ENCODE results near the gene TFRC.
"Not testable (repeated sequence)": the region's sequence is repeated elsewhere in the genome, so short reads cannot be mapped to it uniquely, and the experiment has no call there.

DNA sequence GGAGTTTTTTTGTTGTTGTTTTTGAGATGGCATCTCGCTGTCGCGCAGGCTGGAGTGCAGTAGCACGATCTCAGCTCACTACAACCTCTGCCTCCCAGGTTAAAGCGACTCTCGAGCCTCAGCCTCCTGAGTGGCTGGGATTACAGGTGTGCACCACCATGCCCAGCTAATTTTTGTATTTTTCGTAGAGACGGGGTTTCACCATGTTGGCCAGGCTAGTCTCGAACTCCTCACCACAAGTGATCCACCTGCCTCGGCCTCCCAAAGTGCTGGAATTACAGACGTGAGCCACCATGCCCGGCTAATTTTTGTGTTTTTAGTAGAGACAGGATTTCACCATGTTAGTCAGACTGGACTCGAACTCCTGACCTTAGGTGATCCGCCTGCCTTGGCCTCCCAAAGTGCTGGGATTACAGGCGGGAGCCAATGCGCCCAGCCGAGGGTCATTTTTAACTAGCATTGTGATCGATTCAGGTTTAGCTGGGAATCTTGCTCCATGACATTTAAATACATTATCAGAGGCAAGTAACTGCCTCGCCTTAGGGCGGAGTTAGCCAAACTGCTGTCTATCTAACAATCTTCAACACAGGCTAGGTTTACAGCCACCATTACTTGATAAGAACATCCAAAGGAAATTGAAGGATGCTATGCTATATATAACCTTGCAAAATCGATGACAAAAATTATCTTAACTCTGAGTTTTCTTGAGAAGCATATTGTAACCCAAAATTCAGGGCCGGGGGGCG lies 1.6 kb downstream of the TFRC start:
- not testable (repeated sequence) for TF ChIP-seq EZH2 (IDR thresholded peaks at IDR 0.05); POLR2AphosphoS5 (IDR thresholded peaks at IDR 0.05; ENCODE audit: borderline replicate concordance, low read depth, low read length)
